ENCODE measurements around the gene PHC3.

DNA sequence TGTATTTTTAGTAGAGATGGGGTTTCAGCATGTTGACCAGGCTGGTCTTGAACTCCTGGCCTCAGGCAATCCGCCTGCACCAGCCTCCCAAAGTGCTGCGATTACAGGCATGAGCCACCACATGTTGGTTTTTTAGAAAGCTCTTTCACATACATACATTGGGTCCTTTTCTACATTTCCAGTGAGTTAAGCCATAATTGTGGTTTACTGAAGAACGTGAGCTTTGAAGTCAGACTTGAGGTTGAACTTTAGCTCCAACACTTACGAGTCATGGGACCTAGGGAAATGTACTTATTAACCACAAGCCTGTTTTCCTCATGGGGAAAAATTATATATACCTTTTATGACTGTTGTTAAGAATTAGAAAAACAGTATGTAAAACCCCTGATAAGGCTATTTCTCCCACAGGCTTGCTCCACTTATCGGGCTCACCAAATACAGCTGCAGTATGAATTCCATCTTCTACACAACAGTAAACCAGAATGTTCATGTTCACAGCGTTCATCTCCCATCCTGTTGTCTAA is 104.8 kb downstream of the PHC3 start:
- TF ChIP-seq, protein P1, sequence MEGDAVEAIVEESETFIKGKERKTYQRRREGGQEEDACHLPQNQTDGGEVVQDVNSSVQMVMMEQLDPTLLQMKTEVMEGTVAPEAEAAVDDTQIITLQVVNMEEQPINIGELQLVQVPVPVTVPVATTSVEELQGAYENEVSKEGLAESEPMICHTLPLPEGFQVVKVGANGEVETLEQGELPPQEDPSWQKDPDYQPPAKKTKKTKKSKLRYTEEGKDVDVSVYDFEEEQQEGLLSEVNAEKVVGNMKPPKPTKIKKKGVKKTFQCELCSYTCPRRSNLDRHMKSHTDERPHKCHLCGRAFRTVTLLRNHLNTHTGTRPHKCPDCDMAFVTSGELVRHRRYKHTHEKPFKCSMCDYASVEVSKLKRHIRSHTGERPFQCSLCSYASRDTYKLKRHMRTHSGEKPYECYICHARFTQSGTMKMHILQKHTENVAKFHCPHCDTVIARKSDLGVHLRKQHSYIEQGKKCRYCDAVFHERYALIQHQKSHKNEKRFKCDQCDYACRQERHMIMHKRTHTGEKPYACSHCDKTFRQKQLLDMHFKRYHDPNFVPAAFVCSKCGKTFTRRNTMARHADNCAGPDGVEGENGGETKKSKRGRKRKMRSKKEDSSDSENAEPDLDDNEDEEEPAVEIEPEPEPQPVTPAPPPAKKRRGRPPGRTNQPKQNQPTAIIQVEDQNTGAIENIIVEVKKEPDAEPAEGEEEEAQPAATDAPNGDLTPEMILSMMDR (IDR thresholded peaks at IDR 0.05 in 8 of 11, conservative IDR thresholded peaks at IDR 0.05 in 3 of 11) = no peak
- no peak for TF ChIP-seq POLR2AphosphoS5 (IDR thresholded peaks at IDR 0.05)

Measured in spleen (tissue), 7 donors.